IPS-18a (cell line): ENCODE results near the gene THSD7A.

Experiments
- H3K27ac ChIP-seq: one replicate; pipeline ENCODE4 v1.5.1; 2013; ENCODE audit warnings: low read length
- H3K27me3 ChIP-seq: one replicate; pipeline ENCODE4 v1.6.1; 2013; ENCODE audit warnings: mild to moderate bottlenecking, low read length; ENCODE audit not compliant: control insufficient read depth, insufficient read depth
- H3K36me3 ChIP-seq: one replicate; pipeline ENCODE4 v1.6.1; 2013; ENCODE audit warnings: low read depth, low read length; ENCODE audit not compliant: control insufficient read depth
- H3K4me1 ChIP-seq: one replicate; pipeline ENCODE4 v1.6.1; 2013; ENCODE audit warnings: low read depth, low read length; ENCODE audit not compliant: control insufficient read depth
- H3K4me3 ChIP-seq: one replicate; pipeline ENCODE4 v1.5.1; 2013; ENCODE audit warnings: low read length
- H3K9ac ChIP-seq: one replicate; pipeline ENCODE4 v1.6.1; 2013; ENCODE audit warnings: mild to moderate bottlenecking, low read length, moderate library complexity
- H3K9me3 ChIP-seq: one replicate; pipeline ENCODE4 v1.6.1; 2013; ENCODE audit warnings: low read depth, low read length; ENCODE audit not compliant: control insufficient read depth

THSD7A gene

DNA sequence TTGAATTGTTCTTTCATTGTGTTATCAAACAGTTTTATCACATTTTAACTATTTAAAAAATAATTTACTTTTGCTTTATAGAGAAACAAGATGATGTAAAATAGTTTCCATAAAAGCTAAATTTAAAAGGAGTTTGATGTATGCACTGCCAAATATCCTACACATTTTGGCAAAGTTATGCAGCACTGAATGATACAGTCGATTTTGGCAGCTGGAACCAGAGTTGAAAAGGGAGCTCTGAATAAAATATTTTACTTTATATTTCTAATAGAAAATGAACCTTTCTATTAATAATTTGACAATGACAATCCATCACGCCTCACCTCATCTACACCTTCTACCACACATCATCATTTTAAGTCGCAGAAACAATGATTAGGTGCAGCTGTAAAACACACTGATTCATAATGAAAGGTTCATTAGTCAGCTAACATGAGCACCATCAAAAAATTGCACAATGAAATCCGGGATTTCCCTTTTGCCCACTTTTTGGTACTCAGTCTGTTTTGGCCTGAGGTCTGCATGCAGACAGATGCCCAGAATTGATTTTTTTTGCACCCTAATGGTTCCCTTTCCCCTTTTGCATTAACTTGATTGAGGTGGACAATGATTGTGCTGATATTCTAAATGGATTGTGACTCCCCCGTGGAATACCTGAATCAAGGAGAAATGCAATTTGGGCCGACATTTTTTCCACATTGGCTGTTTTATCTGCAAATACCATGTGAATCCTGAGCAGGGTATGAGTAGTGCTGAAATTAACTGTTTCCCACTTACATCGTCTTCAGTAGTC is 105.8 kb downstream of the THSD7A start:
- H3K4me3 ChIP-seq, result no peak overlapping the region
- H3K9me3 ChIP-seq, result no peaks in the 10 kb centered on the region
- H3K27ac ChIP-seq, result no peak overlapping the region
- H3K36me3 ChIP-seq, result no peaks in the 10 kb centered on the region
- H3K4me1 ChIP-seq, result no peaks in the 10 kb centered on the region
- no peak overlapping the region for H3K9ac ChIP-seq
- H3K27me3 ChIP-seq, result no peaks in the 10 kb centered on the region

DNA sequence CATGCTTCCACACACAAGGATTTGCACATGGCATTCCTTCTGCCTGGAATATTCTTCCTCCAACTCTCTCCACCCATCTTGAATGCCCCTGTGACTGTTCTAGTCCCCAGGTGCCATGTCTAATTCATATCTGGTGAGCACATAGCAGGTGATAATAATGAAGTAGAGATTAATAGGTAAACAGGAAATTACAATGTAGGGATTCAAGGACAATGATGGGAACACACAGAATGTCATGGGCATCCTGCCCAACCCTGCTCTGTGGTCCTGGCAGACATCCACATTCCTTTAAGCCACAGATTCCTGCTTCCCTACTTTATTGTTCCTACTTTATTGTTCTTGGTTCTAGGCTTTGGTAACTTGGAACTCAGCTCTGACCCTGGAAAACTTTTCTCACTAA is 115.8 kb downstream of the THSD7A start:
- no peak overlapping the region for H3K27ac ChIP-seq
- H3K4me1 ChIP-seq, result peaks cover 3% of the 10 kb centered on the region
- H3K36me3 ChIP-seq, result no peaks in the 10 kb centered on the region
- H3K27me3 ChIP-seq, result no peaks in the 10 kb centered on the region
- H3K9me3 ChIP-seq, result no peaks in the 10 kb centered on the region
- H3K9ac ChIP-seq, result no peak overlapping the region
- H3K4me3 ChIP-seq, result no peak overlapping the region

DNA sequence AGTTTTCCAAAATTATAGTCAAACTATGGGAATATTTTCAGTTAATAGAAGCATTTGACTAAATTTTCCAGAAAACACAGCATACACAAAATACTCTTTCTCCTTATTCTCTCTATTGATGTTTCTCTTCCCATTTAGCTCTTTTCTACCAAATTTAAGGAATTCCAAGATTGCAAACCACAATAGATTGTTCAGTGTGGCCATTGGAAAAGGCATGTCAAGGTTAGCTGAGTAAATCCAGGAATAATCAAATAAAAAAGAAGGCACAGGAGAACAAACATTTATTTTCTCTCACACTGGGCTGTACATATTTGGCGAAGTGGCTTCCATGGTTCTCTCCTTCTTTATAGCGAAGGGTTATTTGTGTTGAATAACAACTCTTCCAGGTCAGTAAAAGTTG is 117.3 kb downstream of the THSD7A start:
- Histone ChIP-seq H3K4me3 (no peak overlapping the region), H3K4me1 (peaks cover 9% of the 10 kb centered on the region), H3K36me3 (no peaks in the 10 kb centered on the region), H3K27ac (no peak overlapping the region), H3K27me3 (no peaks in the 10 kb centered on the region), H3K9ac (no peak overlapping the region), H3K9me3 (no peaks in the 10 kb centered on the region)

DNA sequence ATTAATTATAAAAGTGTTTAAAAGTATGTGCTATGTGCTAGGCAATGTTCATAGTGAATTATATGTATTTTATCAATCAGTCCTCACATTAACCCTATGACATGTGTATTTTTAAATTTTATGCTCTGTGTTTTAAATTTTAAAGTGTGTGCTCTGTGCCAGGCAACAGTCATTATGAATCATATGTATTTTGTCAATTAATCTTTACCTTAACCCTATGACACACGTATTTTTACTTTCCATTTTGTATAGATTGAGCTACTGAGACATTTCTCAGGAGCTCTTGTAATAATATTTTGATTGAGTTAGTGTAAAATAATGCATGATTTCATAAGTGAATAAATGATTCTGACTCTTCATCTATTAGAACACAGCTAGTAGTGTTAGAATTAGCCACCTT is 117.8 kb downstream of the THSD7A start:
- Histone ChIP-seq H3K27ac (no peak overlapping the region), H3K27me3 (no peaks in the 10 kb centered on the region), H3K9me3 (no peaks in the 10 kb centered on the region), H3K4me3 (no peak overlapping the region), H3K36me3 (no peaks in the 10 kb centered on the region), H3K4me1 (peaks cover 9% of the 10 kb centered on the region), H3K9ac (no peak overlapping the region)

DNA sequence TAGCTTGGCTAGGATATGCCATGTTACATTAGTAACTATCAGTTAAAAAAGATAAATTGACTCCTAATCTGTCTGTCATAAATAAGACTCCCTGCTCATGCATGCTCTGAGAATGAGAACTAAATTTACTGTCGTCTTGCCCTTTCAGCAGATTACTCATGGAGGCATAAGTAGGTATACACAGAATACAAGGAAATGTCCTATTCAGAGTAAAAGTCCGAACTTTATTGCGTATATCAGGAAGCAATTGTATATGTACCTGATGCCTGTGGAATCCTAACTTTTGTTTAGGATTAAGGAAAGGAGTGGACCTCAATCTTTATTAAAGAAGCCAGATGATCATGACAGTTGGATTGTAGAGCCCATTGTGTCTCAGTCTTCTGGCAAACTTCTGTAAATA is 118.6 kb downstream of the THSD7A start:
- H3K27me3 ChIP-seq, result no peaks in the 10 kb centered on the region
- no peak overlapping the region for H3K27ac ChIP-seq
- H3K4me3 ChIP-seq, result no peak overlapping the region
- peaks cover 9% of the 10 kb centered on the region for H3K4me1 ChIP-seq
- no peaks in the 10 kb centered on the region for H3K9me3 ChIP-seq
- H3K36me3 ChIP-seq, result no peaks in the 10 kb centered on the region
- no peak overlapping the region for H3K9ac ChIP-seq

GRCh38 chr7:11710377-11710776 is 121.6 kb downstream of the THSD7A start:
- H3K4me1 ChIP-seq, result peaks cover 9% of the 10 kb centered on the region
- H3K27me3 ChIP-seq, result no peaks in the 10 kb centered on the region
- H3K9me3 ChIP-seq, result no peaks in the 10 kb centered on the region
- H3K4me3 ChIP-seq, result no peak overlapping the region
- no peak overlapping the region for H3K27ac ChIP-seq
- H3K36me3 ChIP-seq, result no peaks in the 10 kb centered on the region
- H3K9ac ChIP-seq, result no peak overlapping the region

DNA sequence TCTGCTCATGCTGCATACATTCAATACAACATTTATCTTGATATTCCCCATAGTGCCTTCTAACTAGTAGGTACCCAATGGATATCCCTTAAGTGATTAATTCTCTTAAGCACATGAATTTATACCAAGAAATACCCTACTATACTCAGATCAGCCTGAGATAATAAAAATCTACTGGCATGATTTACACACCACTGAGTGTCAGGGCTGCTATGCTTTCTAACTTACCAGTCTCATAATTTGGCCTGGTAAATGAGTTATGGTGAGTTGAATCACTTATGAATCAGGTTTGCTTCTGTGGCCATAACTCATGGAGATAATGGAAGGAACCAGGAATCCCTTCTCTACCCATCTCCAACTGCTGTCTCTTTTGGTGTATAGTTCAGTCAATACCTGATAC is 122.8 kb downstream of the THSD7A start:
- H3K4me1 ChIP-seq, result peaks cover 9% of the 10 kb centered on the region
- no peak overlapping the region for H3K27ac ChIP-seq
- H3K9me3 ChIP-seq, result no peaks in the 10 kb centered on the region
- H3K4me3 ChIP-seq, result no peak overlapping the region
- H3K27me3 ChIP-seq, result no peaks in the 10 kb centered on the region
- no peak overlapping the region for H3K9ac ChIP-seq
- H3K36me3 ChIP-seq, result no peaks in the 10 kb centered on the region

DNA sequence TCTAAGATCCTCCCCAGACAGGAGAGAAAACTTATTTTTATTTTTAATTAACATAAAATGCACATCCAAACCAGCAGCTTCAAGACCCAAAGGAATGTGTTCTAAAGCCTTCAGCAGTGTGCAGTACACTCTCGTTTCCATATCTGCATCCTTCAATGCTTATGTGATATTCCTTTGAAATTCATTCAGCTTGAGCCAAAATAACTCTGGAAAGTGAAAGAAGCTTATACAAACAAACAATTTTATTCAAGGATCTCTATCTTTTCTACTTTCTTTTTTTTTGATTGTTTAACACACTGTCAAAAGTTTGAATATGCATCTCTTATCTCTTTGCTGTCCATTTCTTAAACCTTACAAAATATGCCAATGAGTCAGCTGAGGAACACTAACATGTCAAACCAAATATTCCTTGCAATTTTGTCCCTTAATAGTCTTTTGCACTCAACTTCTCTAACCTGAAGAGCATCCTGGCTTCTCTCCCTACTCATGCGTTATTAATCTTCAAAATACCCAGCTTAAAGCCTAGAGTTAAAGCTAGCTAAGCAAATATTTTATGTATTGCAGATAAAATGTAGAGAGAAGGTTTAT is 124.3 kb downstream of the THSD7A start:
- H3K4me3 ChIP-seq, result no peak overlapping the region
- no peak overlapping the region for H3K27ac ChIP-seq
- no peaks in the 10 kb centered on the region for H3K36me3 ChIP-seq
- peaks cover 6% of the 10 kb centered on the region for H3K4me1 ChIP-seq
- H3K27me3 ChIP-seq, result no peaks in the 10 kb centered on the region
- no peak overlapping the region for H3K9ac ChIP-seq
- H3K9me3 ChIP-seq, result no peaks in the 10 kb centered on the region

- H3K4me1 ChIP-seq, result peaks cover 8% of the 10 kb centered on the region
- no peaks in the 10 kb centered on the region for H3K36me3 ChIP-seq
- H3K9ac ChIP-seq, result no peak overlapping the region
- no peaks in the 10 kb centered on the region for H3K27me3 ChIP-seq
- no peak overlapping the region for H3K27ac ChIP-seq
- H3K9me3 ChIP-seq, result no peaks in the 10 kb centered on the region
- H3K4me3 ChIP-seq, result no peak overlapping the region
These were observed 125.1 kb downstream of the THSD7A start for GRCh38 chr7:11706666-11707605.

DNA sequence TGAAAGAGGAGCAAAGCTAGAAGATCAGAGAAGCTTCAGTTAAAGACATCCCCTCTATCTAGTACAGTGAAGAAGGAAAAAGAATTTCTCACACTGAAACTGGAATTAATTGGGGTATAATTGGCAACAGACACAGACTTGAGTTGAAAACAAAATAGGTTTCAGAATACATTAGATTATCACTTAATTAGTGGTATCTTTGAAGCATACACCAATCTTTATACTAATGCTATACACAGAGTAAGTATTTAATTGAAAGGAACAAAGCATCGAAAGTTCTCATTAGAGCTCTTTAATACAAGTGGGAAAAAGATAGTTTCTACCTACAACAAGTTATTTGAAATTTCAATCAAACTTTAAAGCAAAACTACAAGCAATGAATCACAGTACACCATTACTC is 128.2 kb downstream of the THSD7A start:
- no peak overlapping the region for H3K27ac ChIP-seq

DNA sequence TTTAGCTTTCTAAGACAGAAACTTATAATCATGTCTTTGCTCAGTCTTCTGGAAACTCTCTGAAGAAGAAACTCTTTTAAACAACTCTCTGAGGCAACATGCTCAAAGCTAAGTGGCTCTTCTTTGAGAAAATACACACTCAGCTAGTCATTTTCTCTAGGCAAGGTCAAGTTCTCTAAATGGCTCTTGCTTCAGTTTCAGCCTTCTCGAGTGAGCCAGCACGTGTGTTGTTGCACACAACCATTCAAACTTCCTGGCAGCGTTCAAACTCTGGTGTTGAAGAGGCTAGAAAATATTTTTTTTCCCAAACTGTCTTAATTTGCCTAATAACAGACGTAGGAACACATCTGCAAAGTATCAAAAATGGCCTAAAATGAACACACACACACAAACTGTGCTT is 129.1 kb downstream of the THSD7A start:
- Histone ChIP-seq H3K4me3 (no peak overlapping the region), H3K36me3 (no peaks in the 10 kb centered on the region), H3K4me1 (peaks cover 4% of the 10 kb centered on the region), H3K9me3 (no peaks in the 10 kb centered on the region), H3K27me3 (no peaks in the 10 kb centered on the region), H3K9ac (no peak overlapping the region), H3K27ac (no peak overlapping the region)

More for the DNA sequence above, 128.2 kb downstream of the THSD7A start:
- Histone ChIP-seq H3K4me1 (peaks cover 4% of the 10 kb centered on the region), H3K9ac (no peak overlapping the region), H3K36me3 (no peaks in the 10 kb centered on the region), H3K9me3 (no peaks in the 10 kb centered on the region), H3K4me3 (no peak overlapping the region), H3K27me3 (no peaks in the 10 kb centered on the region)
